ENCODE data around the gene MORN3.
"Not testable (repeated sequence)": the region's sequence is repeated elsewhere in the genome, so short reads cannot be mapped to it uniquely, and the experiment has no call there.

The MORN3 gene

GRCh38 chr12:121637231-121637914, 32.1 kb downstream of the MORN3 start:
- DNase-seq, result no peak

GRCh38 chr12:121634836-121635235, 34.6 kb downstream of the MORN3 start:
- DNase-seq, result no peak

GRCh38 chr12:121633833-121634196, 35.6 kb downstream of the MORN3 start:
- not testable (repeated sequence) for DNase-seq

GRCh38 chr12:121632069-121632970, 37.1 kb downstream of the MORN3 start:
- no peak for DNase-seq

- DNase-seq, result no peak
These were observed 38.6 kb downstream of the MORN3 start for GRCh38 chr12:121630791-121631355.

- no peak for DNase-seq
These were observed 40.9 kb downstream of the MORN3 start for GRCh38 chr12:121628536-121628935.

GRCh38 chr12:121628037-121628436, 41.4 kb downstream of the MORN3 start:
- no peak for DNase-seq

GRCh38 chr12:121626853-121627640, 42.4 kb downstream of the MORN3 start:
- peak; percentile 54 for DNase-seq

GRCh38 chr12:121626087-121626852, 43.2 kb downstream of the MORN3 start, which contains the start of gene ORAI1:
Gene ORAI1 (plus strand): TSS chr12:121626530.
- DNase-seq, result peak; percentile 96

GRCh38 chr12:121620333-121620891, 49.0 kb downstream of the MORN3 start:
- no peak for DNase-seq

- no peak for DNase-seq
These were observed 50.7 kb downstream of the MORN3 start for GRCh38 chr12:121618659-121619233.

- no peak for DNase-seq
These were observed 54.5 kb downstream of the MORN3 start for GRCh38 chr12:121614872-121615467.

GRCh38 chr12:121613462-121613861, 56.0 kb downstream of the MORN3 start:
- DNase-seq, result no peak

- no peak for DNase-seq
These were observed 58.1 kb downstream of the MORN3 start for GRCh38 chr12:121611306-121611705.

GRCh38 chr12:121610239-121611149, 59.0 kb downstream of the MORN3 start:
- DNase-seq, result peak; percentile 51

GRCh38 chr12:121608301-121608700, 61.2 kb downstream of the MORN3 start:
- DNase-seq, result no peak

GRCh38 chr12:121603581-121603980, 65.9 kb downstream of the MORN3 start:
- DNase-seq, result no peak

- DNase-seq, result no peak
These were observed 66.7 kb downstream of the MORN3 start for GRCh38 chr12:121602766-121603165.

- DNase-seq, result no peak
These were observed 68.6 kb downstream of the MORN3 start for GRCh38 chr12:121600702-121601336.
